Measurements from ENCODE around the gene ATRIP.

DNA sequence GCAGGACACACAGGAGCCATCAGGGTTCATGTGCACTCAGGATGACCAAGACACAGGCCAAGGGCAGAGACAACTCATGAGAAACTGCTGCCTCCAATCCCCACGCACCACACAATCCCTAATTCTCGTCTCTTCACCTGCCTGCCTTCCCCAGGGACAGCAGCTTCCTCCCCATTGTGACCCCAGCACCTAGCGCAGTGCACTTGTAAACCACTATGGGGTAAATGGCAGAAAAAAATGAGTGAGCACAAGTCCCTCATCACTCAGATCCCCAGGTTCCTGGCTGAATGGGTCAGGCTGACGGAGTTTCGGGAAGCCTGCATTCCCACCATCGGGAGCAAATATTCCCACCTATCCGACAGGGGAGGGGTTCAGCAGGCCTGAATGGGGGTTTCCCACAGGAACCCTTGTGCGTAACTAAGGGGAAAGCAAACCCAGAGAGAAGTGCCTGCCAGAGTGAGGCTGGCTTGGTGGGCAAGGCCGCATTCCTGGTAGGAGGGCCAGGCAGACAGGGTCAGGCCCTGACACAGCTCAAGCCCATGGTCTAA lies 35.4 kb upstream of the ATRIP start:
- TF ChIP-seq, protein P1, sequence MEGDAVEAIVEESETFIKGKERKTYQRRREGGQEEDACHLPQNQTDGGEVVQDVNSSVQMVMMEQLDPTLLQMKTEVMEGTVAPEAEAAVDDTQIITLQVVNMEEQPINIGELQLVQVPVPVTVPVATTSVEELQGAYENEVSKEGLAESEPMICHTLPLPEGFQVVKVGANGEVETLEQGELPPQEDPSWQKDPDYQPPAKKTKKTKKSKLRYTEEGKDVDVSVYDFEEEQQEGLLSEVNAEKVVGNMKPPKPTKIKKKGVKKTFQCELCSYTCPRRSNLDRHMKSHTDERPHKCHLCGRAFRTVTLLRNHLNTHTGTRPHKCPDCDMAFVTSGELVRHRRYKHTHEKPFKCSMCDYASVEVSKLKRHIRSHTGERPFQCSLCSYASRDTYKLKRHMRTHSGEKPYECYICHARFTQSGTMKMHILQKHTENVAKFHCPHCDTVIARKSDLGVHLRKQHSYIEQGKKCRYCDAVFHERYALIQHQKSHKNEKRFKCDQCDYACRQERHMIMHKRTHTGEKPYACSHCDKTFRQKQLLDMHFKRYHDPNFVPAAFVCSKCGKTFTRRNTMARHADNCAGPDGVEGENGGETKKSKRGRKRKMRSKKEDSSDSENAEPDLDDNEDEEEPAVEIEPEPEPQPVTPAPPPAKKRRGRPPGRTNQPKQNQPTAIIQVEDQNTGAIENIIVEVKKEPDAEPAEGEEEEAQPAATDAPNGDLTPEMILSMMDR (IDR thresholded peaks at IDR 0.05) = no peak
- no peak for TF ChIP-seq POLR2A (IDR thresholded peaks at IDR 0.05)

Measured in heart left ventricle (tissue), 13 donors.